Lower leg skin (tissue), 4 donors: Measurements from ENCODE around the gene GSTCD. TPM values are rescaled to one million over a fixed set of nuclear protein-coding genes. Genes with fewer than 3 reads are reported as not detected.

Experiments
- DNase-seq, 2 donors: peaks; one replicate each; pipeline ENCODE4 v3.0.0-alpha.2; 2019; ENCODE audit warnings: low spot score in 2 of 2
- H3K4me3 ChIP-seq: fragments of 200-600 bp; sonication (generic); 2 replicates; pipeline ENCODE4 v1.5.1; 2017; ENCODE audit warnings: mild to moderate bottlenecking, low read depth; ENCODE audit not compliant: poor library complexity, severe bottlenecking
- POLR2A ChIP-seq, 2 donors: fragments of 450-650 bp; IDR thresholded peaks; one replicate each; pipeline ENCODE4 v1.6.1; 2016 to 2017; ENCODE audit warnings: antibody characterized with exemption in 2 of 2, mild to moderate bottlenecking in 1 of 2, moderate library complexity in 1 of 2
- WGBS, 2 donors: methylation state at CpG; one replicate each; pipeline ENCODE4 v1.1.5; 2018; 5-methylcytosine and 5-hydroxymethylcytosine counted together
- intact Hi-C: fragments of 100-400 bp; cut with DNase I; formaldehyde crosslinking; loops from one replicate; pipeline ENCODE4 v1.15.0; 2023; ENCODE audit warnings: low total_unique reads
- total RNA-seq, 4 donors: library from RNA; depleted of rRNA; stranded (reverse); fragments of >200 nt; gene quantifications; one replicate each; pipeline ENCODE4 v1.1.0, GENCODE V29; 2016
- TF ChIP-seq, protein P1 (sequence below), 3 donors: fragments of 450-650 bp; IDR thresholded peaks; one replicate each; pipeline ENCODE4 v1.5.1; 2016; ENCODE audit warnings: antibody characterized with exemption in 3 of 3, mild to moderate bottlenecking in 3 of 3, moderate library complexity in 2 of 3

GSTCD gene
- total RNA-seq, 4 donors from 2014 or later, result 5.1 to 14.8 (median 9.8) TPM

DNA sequence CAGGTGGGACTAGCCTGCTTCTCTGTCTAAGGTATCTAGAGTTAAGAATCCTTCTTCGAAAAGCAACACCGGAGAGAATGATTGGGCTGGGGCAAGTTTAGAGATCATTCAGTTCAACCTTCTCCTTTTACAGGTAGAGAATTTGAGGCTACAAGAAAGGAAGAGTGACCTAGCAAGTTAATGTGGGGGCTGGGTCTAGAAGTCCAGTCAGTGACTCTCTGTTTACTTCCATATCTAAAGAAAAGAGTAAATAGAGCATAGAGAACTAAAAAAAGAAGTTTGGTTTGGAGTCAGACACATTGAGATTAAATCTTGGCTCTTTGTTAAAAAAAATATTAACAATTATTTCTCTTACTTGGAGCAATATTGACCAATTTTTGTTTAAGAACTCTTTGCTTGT lies 122.6 kb downstream of the GSTCD start:
- intact Hi-C loops, result no loop called here
- no peak overlapping the region for H3K4me3 ChIP-seq
- 99% methylated on average over 2 of the region's 2 CpGs for WGBS, 2 donors
- TF ChIP-seq, protein P1, sequence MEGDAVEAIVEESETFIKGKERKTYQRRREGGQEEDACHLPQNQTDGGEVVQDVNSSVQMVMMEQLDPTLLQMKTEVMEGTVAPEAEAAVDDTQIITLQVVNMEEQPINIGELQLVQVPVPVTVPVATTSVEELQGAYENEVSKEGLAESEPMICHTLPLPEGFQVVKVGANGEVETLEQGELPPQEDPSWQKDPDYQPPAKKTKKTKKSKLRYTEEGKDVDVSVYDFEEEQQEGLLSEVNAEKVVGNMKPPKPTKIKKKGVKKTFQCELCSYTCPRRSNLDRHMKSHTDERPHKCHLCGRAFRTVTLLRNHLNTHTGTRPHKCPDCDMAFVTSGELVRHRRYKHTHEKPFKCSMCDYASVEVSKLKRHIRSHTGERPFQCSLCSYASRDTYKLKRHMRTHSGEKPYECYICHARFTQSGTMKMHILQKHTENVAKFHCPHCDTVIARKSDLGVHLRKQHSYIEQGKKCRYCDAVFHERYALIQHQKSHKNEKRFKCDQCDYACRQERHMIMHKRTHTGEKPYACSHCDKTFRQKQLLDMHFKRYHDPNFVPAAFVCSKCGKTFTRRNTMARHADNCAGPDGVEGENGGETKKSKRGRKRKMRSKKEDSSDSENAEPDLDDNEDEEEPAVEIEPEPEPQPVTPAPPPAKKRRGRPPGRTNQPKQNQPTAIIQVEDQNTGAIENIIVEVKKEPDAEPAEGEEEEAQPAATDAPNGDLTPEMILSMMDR (IDR thresholded peaks at IDR 0.05), result no peak
- TF ChIP-seq POLR2A (IDR thresholded peaks at IDR 0.05), result no peak
- DNase-seq, result no peak

DNA sequence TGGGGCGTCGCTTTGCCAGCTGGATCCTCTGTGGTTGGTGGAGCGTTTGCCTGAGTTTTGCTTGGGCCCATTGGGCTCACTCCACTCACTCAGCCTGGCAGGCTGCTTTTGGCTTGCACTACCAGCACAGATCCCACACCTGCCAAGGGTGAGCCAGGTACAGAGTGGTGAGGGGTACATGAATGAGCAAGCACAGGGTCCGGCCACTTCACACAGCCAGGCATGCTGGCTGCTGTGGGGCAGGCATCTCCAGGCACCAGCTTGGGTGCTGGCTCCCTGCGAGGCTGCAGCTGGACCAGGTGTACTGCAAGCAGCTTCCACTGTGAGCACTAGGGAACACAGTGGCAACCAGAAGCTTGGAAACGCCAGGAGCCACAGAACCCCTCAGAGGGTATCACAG lies 126.6 kb downstream of the GSTCD start:
- no peak for DNase-seq
- TF ChIP-seq POLR2A (IDR thresholded peaks at IDR 0.05), result no peak
- WGBS, 2 donors, result 91 to 96% methylated on average over 5 to 6 of the region's 6 CpGs
- H3K4me3 ChIP-seq, result no peak overlapping the region
- intact Hi-C loops, result no loop called here

DNA sequence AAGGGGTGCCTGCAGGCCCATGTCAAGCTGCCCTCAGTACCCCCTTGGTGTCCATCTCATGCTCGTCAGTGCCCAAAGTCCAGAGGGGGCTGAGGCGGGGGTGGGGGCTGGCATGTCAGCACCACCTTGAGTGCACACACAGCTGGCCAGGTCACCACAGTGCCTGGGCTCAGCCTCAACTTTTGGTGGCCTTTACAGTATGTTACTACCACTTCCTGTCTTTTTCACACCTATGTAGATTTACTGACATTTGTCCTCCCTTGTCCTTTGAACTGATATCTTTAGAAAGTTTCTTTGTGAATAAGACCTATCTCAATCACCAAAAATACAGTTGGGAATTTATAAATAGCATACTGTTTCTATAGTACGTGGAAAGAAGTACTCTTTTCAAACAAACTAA lies 128.0 kb downstream of the GSTCD start:
- no peak for TF ChIP-seq POLR2A (IDR thresholded peaks at IDR 0.05)
- TF ChIP-seq, protein P1 (IDR thresholded peaks at IDR 0.05), result no peak
- intact Hi-C loops, result no loop called here
- 96 to 98% methylated on average over 3 of the region's 3 CpGs for WGBS, 2 donors
- no peak overlapping the region for H3K4me3 ChIP-seq
- DNase-seq, result no peak

DNA sequence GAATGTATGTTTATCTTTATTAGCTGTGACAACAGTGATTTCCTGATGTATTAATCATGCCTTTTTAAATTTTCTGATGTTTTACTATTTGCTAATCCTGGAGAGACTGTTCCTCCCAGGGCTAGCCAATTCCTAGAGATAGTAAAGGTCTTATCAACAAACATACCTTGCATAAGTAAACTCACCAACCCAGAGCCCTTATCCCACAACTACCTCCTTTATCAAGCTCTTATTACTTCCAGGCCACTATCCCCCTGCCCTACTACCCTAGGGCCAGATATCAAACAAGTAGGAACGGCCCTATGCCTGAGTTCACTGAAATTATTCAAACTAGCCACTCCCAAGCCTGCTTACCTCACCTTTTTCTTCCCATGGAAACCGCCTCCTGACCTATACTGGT lies 128.5 kb downstream of the GSTCD start:
- TF ChIP-seq, protein P1 (IDR thresholded peaks at IDR 0.05), result no peak
- TF ChIP-seq POLR2A (IDR thresholded peaks at IDR 0.05), result no peak
- WGBS, 2 donors, result 94 to 96% methylated on average over 2 of the region's 2 CpGs
- intact Hi-C loops, result no loop called here
- no peak overlapping the region for H3K4me3 ChIP-seq
- DNase-seq, result no peak

DNA sequence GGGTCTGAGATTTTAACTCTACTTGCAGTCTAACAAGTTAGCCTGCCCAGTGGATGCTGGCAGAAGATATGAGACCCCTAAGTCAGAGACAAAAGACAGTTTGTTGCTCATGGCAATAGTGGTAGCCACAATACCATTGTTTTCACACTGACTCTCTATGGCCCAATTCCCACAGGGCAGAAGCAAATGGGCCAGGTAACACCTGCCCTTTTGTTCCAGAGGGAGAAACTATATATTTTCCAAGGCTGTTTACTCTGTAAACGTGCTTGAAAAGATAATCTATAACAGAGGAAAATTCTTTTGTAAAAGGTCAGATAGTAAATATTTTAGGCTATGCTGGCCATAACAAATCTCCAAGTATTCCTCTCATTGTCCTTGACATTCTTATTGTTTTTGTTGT lies 129.5 kb downstream of the GSTCD start:
- TF ChIP-seq POLR2A (IDR thresholded peaks at IDR 0.05), result no peak
- TF ChIP-seq, protein P1 (IDR thresholded peaks at IDR 0.05), result no peak
- H3K4me3 ChIP-seq, result no peak overlapping the region
- DNase-seq, result no peak
- 81 to 92% methylated on average over 1 of the region's 1 CpG for WGBS, 2 donors
- intact Hi-C loops, result no loop called here

DNA sequence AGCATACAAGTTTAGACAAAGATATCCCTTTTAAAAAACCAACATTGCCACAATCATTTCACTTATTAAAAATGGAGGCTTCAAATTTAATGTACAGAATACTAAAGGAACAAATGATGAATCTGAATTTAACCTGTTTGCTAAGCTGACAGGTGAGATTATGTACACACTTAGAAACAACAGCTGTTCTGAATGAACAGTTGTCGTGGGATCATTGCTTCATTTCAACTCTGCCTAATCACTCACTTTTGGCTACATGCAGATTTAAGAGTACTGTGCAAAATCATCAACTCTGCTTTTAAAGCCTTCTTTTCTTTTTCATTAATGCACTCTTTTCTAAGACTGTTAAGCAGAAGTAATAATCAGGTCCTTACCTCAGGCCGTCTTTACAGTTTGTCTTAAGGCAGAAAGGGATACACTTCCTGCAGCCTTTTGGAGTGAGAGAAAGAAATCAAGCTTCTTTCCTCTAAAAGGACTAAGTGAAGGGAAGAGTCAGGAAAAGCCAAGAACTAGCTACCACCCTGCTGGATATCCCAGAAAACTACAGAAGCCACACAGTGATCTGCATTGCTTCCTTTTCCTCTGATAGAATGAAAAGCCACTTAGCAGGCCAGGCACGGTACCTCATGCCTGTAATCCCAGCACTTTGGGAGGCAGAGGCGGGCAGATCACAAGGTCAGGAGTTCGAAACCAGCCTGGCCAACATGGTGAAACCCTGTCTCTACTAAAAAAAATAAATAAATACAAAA lies 132.0 kb downstream of the GSTCD start:
- TF ChIP-seq POLR2A (IDR thresholded peaks at IDR 0.05), result no peak
- TF ChIP-seq, protein P1 (IDR thresholded peaks at IDR 0.05), result no peak
- intact Hi-C loops, result no loop called here
- no peak overlapping the region for H3K4me3 ChIP-seq
- DNase-seq, result no peak
- WGBS, 2 donors, result 87 to 90% methylated on average over 5 of the region's 5 CpGs
